Stimulated activated CD4-positive, alpha-beta T cell treated with anti-CD3 and anti-CD28 coated beads, Interleukin-2, amount 100 ng/mL, for 4 hours (primary cell): ENCODE data around the gene DAPK1.

Experiments
- DNase-seq: peaks from one replicate; pipeline ENCODE4 v3.0.0-alpha.2; 2020; ENCODE audit warnings: low read depth

Gene DAPK1

DNA sequence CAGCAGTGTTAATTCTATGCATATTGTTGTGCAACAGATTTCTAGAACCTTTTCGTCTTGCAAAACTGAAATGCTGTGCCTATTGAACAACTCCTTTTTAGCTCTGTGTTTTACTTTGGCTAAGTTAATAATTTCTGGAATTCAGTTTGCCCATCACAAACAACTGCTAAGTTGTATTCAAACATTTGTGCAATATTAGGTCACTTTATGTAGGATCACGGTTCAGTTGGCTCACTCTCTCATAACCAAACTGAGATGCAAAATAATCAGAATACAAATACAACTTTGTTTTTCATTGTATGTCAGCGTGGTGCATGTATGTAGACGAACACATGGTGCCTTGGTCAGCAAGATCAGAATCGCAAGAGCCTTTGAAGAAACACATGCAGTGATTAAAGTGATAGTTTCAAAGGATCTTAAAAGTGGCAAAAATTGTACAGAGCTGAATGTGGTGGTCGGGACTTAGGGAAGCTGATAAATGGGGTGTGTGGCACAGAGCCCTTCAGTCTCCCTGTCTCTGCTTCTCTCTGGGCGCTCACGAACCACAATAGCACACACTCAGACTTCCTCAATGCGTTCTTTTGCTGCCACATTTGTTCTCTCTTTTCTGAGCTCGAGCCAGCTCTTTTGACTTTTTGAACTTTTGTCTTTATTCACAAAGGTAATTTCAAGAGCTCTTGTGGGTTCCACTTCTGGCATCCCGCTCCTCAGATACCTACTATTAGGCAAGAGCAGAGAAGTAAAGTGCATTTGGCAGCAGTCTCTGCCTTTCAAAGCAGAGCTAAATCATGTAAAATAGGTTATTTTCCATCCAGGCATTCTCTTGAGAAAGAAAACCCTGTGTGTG is 115.8 kb downstream of the DAPK1 start:
- DNase-seq, result no peak

DNA sequence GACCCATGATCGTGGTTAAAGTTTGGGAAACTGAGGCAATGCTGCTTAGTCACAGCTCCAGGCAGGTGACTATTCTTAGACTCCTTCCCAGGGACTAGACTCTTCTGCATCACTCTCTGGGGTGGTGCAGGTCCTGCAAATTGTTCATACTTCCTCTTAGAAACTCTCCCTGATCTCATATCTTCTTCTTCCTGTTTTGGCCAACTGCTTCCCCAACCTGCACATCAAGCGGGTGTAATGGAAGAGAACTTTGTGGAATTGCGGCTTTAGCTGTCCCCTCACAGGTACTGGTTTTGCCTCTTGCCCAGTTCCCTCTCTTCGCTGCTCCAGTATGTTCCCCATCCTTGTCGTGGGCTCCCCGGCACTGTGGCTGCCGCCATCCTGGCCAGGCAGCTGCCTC is 116.7 kb downstream of the DAPK1 start:
- DNase-seq, result no peak

DNA sequence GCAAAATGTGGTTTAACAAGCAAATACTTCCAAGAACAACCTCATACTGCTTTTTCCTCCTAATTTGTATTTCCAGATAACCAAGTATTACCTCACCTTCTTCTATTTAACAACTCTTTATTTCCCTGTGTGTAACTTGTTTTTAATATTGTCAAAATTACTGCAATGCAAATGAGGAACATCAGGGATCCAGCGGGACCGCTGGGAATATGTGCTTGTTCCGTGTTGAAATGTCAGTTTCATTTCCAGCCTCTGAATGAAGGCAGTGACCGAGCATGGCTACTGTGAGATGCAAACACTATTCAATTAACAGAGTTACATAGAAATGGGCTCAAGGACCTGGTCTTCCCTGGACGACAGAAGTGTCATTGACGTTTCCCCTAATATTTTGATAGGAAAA is 117.5 kb downstream of the DAPK1 start:
- DNase-seq, result no peak

DNA sequence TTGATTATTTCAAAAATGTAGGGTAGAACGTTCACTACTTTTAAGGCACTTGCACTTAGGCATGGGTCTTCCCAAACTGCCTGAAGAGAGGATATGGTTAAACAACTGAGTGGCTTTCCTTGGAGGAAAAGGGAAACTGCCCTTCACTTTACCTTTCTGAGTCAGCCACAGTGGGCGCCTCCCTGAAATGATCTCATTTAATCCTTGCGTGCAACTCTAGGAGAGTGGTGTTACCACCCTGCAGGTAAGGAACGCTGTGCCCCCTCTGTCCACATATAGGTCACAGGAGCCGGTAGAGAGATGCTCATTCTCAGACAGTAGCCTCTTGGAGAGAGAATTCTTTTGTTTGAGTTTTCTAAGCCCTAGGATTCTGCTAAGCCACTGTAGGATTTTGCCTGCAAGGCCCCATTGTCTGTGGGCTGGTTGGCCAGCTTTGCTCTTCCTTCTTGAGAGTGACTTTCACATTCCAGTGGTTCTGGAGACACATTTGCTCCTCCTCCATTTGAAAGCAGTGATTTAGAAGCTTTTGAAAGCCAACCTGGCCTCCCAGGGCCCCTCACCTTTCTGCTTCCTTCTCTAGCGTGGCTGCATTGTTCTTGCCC is 118.0 kb downstream of the DAPK1 start:
- no peak for DNase-seq

DNA sequence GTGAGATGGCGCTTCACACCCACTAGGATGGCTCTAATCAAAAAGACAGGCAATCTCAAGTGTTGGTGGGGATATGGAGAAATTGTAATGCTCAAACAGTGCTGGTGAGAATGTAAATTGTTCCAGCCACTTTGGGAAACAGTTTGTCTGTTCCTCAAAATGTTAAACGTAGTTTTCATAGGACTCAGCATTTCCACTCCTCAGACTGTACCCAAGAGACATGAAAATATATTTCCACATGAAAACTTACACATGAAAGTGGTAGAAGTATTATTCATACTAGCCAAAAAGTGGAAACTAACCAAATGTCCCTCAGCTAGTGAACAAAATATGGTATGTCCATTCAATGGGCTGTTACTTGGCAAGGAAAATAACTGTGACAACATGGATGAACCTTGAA is 120.6 kb downstream of the DAPK1 start:
- DNase-seq, result no peak

DNA sequence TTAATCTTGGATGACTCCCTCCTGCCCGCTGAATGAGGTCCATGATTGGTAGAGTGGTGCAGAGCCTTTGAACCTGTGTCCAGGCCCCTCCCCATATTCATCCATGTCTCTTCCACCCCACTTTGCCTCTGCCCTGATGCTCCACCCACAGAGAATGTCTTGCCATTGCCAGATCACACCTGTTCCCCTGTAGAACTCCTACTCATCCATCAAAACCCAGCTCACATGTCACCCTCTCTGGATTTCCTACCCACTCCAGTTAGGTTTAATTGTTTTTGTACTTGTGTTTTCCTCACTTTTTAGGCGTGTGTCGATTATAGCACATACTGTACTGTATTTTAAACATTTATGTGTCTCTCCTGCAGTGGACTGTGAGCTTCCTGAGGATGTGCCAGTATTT is 121.3 kb downstream of the DAPK1 start:
- no peak for DNase-seq

DNA sequence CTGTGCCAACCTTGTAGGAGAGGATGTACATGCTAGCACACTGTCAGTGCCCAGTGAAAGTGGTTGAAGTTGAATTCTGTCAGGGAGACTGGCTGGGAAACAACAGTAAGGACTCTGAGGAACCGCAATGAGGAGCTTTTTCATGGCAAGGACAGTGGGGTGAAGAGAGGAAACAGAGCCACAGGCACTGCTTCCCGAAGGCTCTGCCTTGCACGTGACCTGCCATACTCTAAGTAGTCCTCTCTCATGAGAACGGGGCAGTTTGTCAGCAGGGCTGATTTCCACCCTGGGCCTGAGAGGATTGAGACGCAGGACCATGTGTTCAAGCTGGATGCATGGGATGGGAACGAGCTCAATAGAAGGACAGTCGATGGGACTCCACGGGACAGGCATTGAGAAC is 121.7 kb downstream of the DAPK1 start:
- no peak for DNase-seq

DNA sequence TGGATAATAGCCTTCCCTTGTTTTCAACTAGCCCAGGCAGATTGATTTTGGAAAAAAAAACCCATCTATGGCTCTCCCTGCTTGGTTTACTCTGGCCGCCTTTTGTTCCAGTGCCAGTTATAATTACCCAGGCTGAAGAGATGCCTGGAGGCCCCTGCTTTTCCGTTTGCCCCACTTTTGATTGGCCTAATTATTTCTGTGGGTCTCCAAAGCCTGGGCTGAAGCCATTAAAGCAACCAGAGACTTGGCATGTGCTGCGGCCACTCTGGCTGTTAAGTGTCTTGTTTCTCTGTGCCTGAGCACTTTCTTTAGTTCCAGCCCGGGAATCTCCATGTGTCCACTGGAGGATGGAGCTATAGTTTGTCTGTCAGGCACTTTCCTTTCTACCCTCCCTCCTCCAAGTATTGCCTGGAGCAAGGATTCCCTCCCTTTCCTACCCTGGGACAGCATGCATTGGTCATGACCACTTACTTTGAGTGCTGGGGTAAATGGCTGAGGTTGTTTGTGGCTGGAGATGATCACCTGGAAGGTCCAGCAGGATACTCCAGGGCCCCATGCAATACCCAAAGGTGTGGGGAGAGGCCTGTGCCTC is 123.2 kb downstream of the DAPK1 start:
- no peak for DNase-seq

DNA sequence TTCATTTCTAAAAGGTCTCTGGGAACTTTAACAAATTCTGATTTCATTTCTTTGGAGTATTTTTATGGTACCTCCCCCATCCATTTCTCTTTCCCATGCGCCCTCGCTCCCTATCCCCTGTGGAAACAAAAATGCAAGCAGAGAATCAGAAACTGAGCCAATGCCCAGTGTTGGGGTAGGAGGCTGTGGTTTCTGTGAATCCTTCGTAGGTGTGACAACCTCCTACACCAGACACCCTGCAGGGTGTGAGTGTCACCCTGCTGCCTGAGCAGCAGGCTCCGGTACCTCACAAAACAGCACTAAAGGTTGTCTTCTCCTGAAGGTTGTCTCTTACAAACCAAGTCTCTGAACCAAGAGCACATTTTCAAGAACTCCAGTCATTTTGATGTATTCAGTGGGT is 124.4 kb downstream of the DAPK1 start:
- DNase-seq, result no peak

DNA sequence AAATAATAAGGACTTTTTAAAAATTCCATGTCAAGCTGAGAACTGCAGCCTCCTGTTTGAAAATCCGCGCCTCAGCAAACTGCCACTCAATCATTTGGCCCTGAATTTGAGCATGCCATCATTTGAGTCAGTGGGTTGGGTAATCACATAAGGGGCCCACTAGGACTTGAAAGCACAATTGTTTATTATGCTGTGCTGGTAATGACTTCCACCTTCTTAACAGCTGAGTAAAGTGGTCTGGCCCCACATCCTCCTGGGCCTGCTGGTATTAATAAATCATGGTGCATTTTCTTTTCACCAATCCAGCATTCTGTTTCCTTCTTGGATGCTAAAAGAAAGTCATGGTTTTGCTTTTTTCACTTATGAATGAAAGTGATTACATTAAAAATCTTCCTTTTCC is 125.3 kb downstream of the DAPK1 start:
- DNase-seq, result no peak

DNA sequence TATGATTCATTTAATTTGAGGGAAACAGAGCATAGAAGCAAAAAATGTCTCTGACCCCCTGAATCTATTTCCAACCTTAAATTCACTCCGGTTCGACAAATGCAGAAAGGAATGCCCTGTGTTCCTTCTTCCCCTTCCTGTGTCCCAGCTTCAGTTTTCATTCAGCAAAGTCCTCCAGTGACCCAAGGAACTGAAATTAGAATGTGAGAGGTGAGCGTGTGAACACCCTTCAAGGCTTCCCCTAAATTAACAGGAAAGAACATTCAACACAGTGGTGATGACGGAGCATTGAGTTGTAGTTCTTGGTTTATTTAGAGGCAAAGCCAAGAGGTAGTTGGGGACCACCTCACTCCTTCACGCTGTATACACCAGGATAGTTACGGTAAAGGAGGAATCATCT is 130.7 kb downstream of the DAPK1 start:
- no peak for DNase-seq

DNA sequence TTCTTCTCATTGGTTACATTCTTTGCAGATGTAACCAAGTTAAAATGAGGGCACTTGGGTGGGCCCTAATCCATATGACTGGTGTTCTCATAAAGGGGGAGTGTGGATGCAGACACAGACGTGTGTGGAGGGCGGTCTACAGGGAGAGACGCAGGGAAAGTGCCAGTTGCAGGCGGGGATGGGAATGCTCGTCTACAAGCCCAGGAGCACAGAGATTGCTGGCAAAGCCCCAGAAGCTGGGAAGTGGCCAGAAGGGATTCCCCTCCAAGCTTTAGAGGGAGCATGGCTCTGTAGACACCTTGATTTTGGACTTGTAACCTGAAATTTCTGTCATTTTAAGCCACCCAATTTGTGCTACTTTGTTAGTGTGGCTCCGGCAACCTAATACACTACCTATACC is 131.4 kb downstream of the DAPK1 start:
- no peak for DNase-seq

DNA sequence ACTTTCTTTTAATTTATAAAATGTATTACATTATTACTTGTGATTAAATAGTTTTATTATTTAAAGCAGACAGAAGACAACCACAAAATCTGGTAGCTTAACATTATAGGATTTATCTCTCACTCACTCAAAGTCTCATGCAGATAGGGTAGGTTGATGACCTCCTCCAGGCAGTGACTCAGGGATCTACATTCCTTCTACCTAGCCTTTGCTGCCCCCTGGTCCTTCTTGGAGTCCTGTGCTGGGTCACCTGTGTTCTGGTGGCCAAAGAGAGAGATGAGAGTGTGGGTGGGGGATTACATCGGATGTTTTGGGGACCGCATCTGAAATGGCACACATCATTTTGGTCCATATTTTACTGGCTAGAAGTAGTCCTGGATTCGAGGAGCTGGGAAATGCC is 132.6 kb downstream of the DAPK1 start:
- no peak for DNase-seq

DNA sequence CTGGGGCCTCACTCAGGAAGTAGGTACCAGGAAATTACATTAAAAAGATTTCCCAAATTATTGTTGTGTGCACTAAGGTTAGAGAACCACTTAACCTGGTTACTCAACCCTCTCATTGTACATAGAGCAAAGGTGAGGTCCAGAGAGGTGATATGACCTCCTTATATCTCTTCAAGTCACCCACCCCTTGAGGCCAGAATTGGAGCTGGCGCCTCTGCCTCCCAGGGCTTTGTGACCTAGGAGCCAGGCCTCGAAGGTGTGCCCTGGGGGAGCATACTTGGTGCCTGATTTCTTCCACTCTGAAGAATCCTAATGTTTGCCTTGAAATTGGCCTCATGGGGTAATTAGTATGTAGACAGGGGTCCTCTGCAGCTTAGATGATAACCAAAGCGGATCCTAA is 133.2 kb downstream of the DAPK1 start:
- DNase-seq, result no peak

DNA sequence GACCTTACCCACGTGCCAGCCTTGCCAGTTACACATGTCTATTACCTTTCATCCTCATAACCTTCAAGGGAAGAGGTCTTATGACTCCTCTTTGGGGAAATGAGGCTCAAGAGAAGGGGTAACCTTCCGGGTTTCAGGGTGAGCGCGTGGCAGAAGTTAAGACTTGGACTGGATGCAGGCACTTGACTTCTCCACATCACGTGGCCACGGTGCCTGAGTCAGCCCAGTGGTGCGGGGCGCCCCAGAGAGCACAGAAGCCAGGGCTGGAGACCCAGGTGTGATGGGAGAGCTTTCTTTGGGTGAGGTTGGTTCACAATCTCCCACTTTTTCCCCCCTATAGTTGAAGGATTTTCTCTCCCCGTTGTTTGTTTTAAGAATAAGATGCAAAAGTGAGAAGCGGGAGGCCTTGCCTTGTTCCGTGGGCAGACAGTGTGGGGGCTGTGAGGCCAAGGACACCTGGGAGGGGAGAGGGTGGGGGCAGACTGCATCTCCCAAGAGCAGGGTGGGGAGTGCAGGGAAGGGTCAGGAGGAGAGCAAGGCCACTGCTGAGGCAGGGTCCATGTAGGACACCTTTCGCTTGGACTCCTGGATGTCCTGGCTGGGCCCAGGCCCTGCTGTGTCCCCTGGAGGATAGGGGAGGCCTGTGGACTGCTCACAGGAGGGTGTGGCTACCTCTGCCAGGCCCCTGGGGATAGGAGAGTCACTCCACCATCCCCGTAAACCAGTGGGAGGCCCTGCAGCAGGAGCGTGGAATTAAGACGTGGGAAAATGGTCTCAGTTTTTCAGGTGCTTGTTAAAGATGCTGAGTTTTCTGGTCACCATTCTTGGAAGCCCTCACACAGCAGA is 138.2 kb downstream of the DAPK1 start:
- DNase-seq, result no peak

DNA sequence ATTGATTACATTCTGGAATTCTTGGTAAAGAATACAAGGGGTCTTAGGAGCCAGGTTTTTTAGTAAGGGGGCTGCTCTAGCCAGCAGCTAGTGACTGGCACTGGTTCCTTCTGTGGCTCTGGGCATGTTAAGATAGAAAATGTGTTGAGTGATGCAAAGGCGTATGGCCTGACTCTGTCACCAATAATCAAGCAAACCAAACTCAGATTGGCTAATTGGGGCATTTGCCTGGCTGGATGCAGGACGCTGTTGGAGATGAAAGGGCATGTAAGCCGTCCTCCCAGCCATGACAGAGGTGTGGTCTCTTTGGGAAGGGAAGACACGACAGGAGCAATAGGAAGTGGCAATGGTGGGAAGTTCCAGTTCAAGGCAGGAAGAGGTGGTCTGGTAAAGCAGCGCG is 140.6 kb downstream of the DAPK1 start:
- no peak for DNase-seq

DNA sequence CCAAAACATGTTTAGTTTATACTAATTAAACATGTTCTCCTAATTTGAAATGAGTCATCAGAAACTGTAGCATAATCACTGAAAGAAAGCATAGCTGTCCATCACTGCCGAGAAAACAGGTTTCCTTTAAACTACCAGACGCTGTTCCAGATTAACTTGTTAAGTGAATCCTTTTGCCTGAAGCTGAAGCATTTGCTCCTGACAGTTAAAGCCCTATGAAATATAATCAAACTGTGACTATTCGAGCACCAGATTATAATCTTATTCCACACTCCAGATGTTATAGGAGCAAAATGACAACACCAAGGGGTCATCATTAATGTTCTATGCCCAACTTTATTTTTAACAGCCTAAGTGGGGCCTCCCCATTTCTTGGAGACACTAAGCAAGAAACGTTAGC is 142.3 kb downstream of the DAPK1 start:
- no peak for DNase-seq

DNA sequence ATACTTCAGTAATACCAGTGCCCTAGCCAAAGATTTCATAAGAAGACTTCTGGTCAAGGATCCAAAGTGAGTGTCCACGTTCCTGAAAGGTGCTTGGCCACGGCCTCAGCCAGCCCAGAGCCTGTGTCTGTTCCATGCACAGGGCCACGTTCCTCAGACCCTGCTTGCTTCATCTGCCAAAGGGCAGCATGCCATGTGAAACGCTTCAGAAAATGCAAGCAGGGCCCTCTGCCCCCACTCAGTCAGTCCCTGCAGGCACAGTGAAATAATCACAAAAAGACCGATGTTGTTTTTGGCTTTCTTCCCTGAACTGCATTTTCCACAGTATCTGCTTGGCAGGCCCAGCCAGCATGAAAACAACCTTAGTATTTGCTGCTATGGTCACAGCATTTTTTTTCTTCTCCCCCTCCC is 142.7 kb downstream of the DAPK1 start:
- DNase-seq, result no peak

DNA sequence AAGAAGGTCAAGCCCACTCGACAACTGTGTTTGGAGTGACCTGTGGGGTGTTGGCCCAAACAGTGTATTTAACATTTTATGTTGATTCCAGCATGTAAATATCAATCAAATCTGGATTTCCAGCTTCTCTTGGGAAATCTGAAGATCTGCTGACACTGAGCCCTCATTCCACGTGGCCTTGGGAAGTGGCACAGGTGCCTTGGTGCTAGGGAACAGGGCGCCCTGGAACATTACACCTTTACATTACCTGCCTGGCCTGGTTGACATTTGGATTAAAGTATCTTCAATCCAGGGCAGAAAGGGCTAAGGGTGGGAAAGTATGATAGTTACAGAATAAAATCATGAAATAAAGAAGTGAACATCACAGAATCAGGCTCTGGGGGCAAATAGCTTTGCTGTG is 143.4 kb downstream of the DAPK1 start:
- no peak for DNase-seq

DNA sequence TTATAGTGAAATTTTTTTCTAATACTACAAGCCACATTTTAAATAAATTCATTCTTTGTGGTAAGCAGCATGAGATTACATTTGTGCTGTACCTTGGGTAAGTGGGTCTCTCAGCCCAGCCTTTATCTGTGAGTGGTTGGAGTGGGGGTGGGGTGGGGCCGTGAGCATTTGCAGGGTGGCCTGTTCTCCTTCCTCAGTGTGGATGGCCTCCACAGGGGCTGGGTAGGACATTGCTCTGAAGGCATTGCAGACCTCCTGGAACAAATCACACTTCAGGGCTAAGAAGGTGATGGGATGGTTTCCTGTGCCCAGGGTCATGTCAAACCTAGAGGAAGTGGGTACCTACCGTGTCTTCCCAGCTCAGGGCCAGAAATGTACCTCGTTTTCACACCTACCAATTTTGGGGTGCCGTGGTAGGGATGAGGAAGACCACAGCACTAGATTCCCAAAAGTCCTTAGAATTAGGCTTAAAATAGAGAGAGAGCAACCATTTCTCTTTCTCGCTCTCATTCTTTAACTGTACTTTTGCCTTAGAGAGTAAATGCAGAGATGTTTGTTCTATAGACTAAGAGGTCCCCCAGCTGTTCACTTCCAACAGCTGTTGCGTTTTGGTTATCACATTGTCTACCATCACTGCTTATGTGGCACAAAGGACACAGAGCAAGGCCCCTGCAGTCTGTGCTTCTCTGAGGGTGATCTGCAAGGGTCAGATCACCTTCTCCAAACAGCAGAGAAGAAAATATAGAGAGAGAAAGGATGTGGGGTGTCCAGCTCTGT is 144.9 kb downstream of the DAPK1 start:
- DNase-seq, result no peak

DNA sequence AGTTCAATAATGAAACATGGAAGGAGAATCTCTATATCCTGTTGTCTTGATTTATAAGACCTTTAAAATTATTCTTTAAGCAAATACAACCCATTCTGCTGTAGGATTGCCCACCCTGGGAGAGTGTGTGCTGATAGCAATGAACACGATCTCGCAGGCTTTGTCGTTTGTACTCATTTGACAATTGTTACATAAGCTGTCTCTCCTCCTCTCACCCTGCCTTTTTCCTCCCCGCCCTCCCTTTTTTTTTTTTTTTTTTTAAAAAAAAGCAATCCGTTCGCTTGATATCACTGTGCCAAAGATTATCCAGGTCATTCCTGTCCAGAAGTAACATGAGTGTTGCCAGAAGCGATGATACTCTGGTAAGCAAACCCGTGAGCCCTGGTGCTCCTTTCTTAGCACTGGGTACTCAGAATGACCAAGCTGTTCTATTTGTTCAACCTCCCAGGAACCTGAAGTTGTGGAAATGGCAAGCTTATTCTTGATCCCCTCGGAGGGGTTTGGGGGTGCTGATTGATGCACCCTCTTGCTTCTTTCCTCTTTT is 145.5 kb downstream of the DAPK1 start:
- DNase-seq, result no peak
